ENCODE measurements around the gene MORC1.

DNA sequence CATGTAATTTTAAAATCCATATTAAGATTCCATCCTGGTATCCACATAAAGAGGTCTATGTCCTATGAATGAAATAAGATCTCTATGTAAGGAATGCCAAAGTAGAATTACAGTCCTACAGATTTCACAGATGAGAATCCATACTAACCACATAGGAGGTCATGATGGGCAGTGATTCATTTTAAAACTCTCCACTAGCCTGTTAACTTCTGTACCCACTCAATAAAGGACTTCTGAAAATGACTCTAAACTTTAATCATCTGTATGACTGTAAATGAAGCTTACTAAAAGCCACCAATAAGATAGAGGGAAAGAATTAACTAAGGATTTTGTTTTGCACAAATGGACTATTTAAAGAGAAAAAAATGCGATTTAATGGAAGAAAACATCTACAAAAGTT is 28.7 kb downstream of the MORC1 start:
- TF ChIP-seq EZH2 (optimal IDR thresholded peaks at IDR 0.05; ENCODE audit: low read depth, low read length) (no peak), EZH2phosphoT487 (IDR thresholded peaks at IDR 0.05; ENCODE audit: low read length) (no peak)
- TF ChIP-seq, protein P1, sequence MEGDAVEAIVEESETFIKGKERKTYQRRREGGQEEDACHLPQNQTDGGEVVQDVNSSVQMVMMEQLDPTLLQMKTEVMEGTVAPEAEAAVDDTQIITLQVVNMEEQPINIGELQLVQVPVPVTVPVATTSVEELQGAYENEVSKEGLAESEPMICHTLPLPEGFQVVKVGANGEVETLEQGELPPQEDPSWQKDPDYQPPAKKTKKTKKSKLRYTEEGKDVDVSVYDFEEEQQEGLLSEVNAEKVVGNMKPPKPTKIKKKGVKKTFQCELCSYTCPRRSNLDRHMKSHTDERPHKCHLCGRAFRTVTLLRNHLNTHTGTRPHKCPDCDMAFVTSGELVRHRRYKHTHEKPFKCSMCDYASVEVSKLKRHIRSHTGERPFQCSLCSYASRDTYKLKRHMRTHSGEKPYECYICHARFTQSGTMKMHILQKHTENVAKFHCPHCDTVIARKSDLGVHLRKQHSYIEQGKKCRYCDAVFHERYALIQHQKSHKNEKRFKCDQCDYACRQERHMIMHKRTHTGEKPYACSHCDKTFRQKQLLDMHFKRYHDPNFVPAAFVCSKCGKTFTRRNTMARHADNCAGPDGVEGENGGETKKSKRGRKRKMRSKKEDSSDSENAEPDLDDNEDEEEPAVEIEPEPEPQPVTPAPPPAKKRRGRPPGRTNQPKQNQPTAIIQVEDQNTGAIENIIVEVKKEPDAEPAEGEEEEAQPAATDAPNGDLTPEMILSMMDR (IDR thresholded peaks at IDR 0.05; ENCODE audit: low read length) = no peak
